H1 (cell line): Measurements from ENCODE around the gene LAMA4. TPM values are rescaled to one million over a fixed set of nuclear protein-coding genes. Genes with fewer than 3 reads are reported as not detected.

ENCODE experiments used
- CTCF ChIA-PET: fragments of 300-600 bp; sonication (Branson Sonifier 250); formaldehyde crosslinking; loops from one replicate; lab custom pipeline; 2021; ENCODE audit not compliant: partially characterized antibody; lab: Charles Lee
- POLR2A ChIA-PET: fragments of 300-600 bp; sonication (Branson Sonifier 250); formaldehyde crosslinking; loops from one replicate; lab custom pipeline; 2021; ENCODE audit warnings: inconsistent platforms; ENCODE audit not compliant: partially characterized antibody; lab: Charles Lee
- DNase-seq, 2 experiments: peaks; one replicate each; pipeline versions ENCODE4 v3.0.0 to v3.0.0-alpha.2; 2010 to 2022; ENCODE audit warnings: low spot score in 2 of 2, low read depth in 1 of 2, mixed read lengths in 1 of 2
- FAIRE-seq: peaks from 2 replicates; lab custom pipeline; 2011; peaks lifted over from hg19 to GRCh38; lab: Jason Lieb, UNC
- H2AFZ ChIP-seq: 2 replicates; pipeline ENCODE4 v1.8.1; 2012; ENCODE audit warnings: low read length, inconsistent platforms
- H2AK5ac ChIP-seq: 2 replicates; pipeline ENCODE4 v1.6.1; 2013; ENCODE audit warnings: low read depth, low read length
- H2BK120ac ChIP-seq: replicated peaks from 2 replicates; pipeline ENCODE3; 2013; ENCODE audit warnings: low read depth, low read length, inconsistent platforms
- H2BK12ac ChIP-seq: 2 replicates; pipeline ENCODE4 v1.6.1; 2013; ENCODE audit warnings: low read depth, low read length
- H2BK15ac ChIP-seq: 2 replicates; pipeline ENCODE4 v1.6.1; 2013; ENCODE audit warnings: low read length
- H2BK20ac ChIP-seq: 2 replicates; pipeline ENCODE4 v1.6.1; 2013; ENCODE audit warnings: low read length
- H2BK5ac ChIP-seq: 2 replicates; pipeline ENCODE4 v1.6.1; 2013; ENCODE audit warnings: low read depth, low read length
- H3K14ac ChIP-seq: 2 replicates; pipeline ENCODE4 v1.6.1; 2013; ENCODE audit warnings: inconsistent platforms; ENCODE audit not compliant: insufficient read length
- H3K18ac ChIP-seq: 2 replicates; pipeline ENCODE4 v1.6.1; 2013; ENCODE audit warnings: low read length; ENCODE audit errors: extremely low read depth
- H3K23ac ChIP-seq: 2 replicates; pipeline ENCODE4 v1.6.1; 2013; ENCODE audit warnings: inconsistent platforms; ENCODE audit not compliant: insufficient read length
- H3K23me2 ChIP-seq: 2 replicates; pipeline ENCODE4 v1.6.1; 2013; ENCODE audit warnings: low read depth, low read length
- H3K27ac ChIP-seq: 2 replicates; pipeline ENCODE4 v1.6.1; 2011; ENCODE audit warnings: low read depth, low read length, inconsistent platforms
- H3K27me3 ChIP-seq, 4 experiments: replicated peaks in 1 of 4; 1 replicate in 1 of 4; 2 replicates in 3 of 4; pipeline versions ENCODE4 v1.6.1 to v1.8.1; 2011 to 2013; ENCODE audit warnings: low read length in 3 of 4, mild to moderate bottlenecking in 3 of 4, inconsistent platforms in 2 of 4, mixed read lengths in 2 of 4, moderate library complexity in 1 of 4; ENCODE audit not compliant: control insufficient read depth in 3 of 4, insufficient read depth in 3 of 4; ENCODE audit errors: extremely low read depth in 1 of 4
- H3K36me3 ChIP-seq, 4 experiments: 2 replicates each; pipeline versions ENCODE4 v1.6.1 to v1.8.1; 2011 to 2013; ENCODE audit warnings: mild to moderate bottlenecking in 4 of 4, low read length in 3 of 4, moderate library complexity in 2 of 4, control low read depth in 1 of 4, inconsistent platforms in 1 of 4; ENCODE audit not compliant: insufficient read depth in 4 of 4, control insufficient read depth in 2 of 4
- H3K4ac ChIP-seq: replicated peaks from 2 replicates; pipeline ENCODE3; 2013; ENCODE audit warnings: low read length, low read depth, mixed read lengths, inconsistent platforms; ENCODE audit not compliant: insufficient read length
- H3K4me1 ChIP-seq, 4 experiments: replicated peaks in 1 of 4; 1 replicate in 1 of 4; 2 replicates in 3 of 4; pipeline versions ENCODE4 v1.6.1 to v1.8.1; 2011 to 2013; ENCODE audit warnings: low read length in 3 of 4, inconsistent platforms in 2 of 4, mixed read lengths in 1 of 4; ENCODE audit not compliant: insufficient read depth in 4 of 4, control insufficient read depth in 3 of 4
- H3K4me2 ChIP-seq, 2 experiments: 2 replicates each; pipeline versions ENCODE4 v1.6.1 to v1.8.1; 2011 to 2013; ENCODE audit warnings: low read depth in 2 of 2, low read length in 2 of 2, control low read depth in 1 of 2, inconsistent platforms in 1 of 2, mild to moderate bottlenecking in 1 of 2; ENCODE audit not compliant: insufficient read depth in 1 of 2
- H3K4me3 ChIP-seq, 4 experiments: fragments of 200-600, 300-600 bp in 1 of 4; sonication (generic), shearing (Covaris generic), sonication (Bioruptor Twin) in 1 of 4; 2 replicates each; pipeline versions ENCODE4 v1.5.1 to v1.8.1; 2011 to 2016; ENCODE audit warnings: low read length in 4 of 4, low read depth in 3 of 4, control low read depth in 2 of 4, inconsistent platforms in 2 of 4, mild to moderate bottlenecking in 2 of 4, mixed read lengths in 1 of 4, moderate library complexity in 1 of 4; ENCODE audit not compliant: insufficient read depth in 2 of 4; ENCODE audit errors: extremely low read depth in 1 of 4
- H3K56ac ChIP-seq: replicated peaks from 2 replicates; pipeline ENCODE3; 2013; ENCODE audit warnings: low read depth, mild to moderate bottlenecking, mixed read lengths, low read length, inconsistent platforms; ENCODE audit not compliant: insufficient read length
- H3K79me1 ChIP-seq: 2 replicates; pipeline ENCODE4 v1.6.1; 2013; ENCODE audit warnings: low read depth, low read length, control low read depth
- H3K79me2 ChIP-seq, 2 experiments: 2 replicates each; pipeline versions ENCODE4 v1.6.1 to v1.8.1; 2012 to 2013; ENCODE audit warnings: low read length in 2 of 2, mild to moderate bottlenecking in 2 of 2, inconsistent platforms in 1 of 2; ENCODE audit not compliant: insufficient read depth in 2 of 2, control insufficient read depth in 1 of 2
- H3K9ac ChIP-seq, 4 experiments: replicated peaks in 1 of 4; 1 replicate in 1 of 4; 2 replicates in 3 of 4; pipeline versions ENCODE4 v1.6.1 to v1.8.1; 2011 to 2013; ENCODE audit warnings: low read depth in 3 of 4, low read length in 3 of 4, control low read depth in 2 of 4, mild to moderate bottlenecking in 2 of 4, moderate library complexity in 2 of 4, inconsistent platforms in 1 of 4; ENCODE audit errors: extremely low read depth in 1 of 4
- H3K9me3 ChIP-seq, 2 experiments: 2 replicates each; pipeline versions ENCODE4 v1.6.1 to v1.8.1; 2012 to 2013; ENCODE audit warnings: mild to moderate bottlenecking in 2 of 2, moderate library complexity in 2 of 2, control low read depth in 1 of 2, inconsistent platforms in 1 of 2, low read depth in 1 of 2, low read length in 1 of 2, mixed read lengths in 1 of 2; ENCODE audit not compliant: insufficient read depth in 2 of 2
- H4K20me1 ChIP-seq, 2 experiments: replicated peaks in 1 of 2; 2 replicates each; pipeline versions ENCODE3 to v1.8.1; 2011 to 2013; ENCODE audit warnings: inconsistent platforms in 2 of 2, low read length in 2 of 2, mild to moderate bottlenecking in 1 of 2; ENCODE audit not compliant: insufficient read depth in 2 of 2, control insufficient read depth in 1 of 2
- H4K5ac ChIP-seq: 2 replicates; pipeline ENCODE4 v1.6.1; 2013; ENCODE audit warnings: low read length, low read depth, mixed read lengths, inconsistent platforms; ENCODE audit not compliant: insufficient read length
- H4K8ac ChIP-seq: 2 replicates; pipeline ENCODE4 v1.8.0; 2013; ENCODE audit warnings: mild to moderate bottlenecking, moderate library complexity, low read length, inconsistent platforms; ENCODE audit not compliant: insufficient read depth; ENCODE audit errors: extremely low read depth
- H4K91ac ChIP-seq: replicated peaks from 2 replicates; pipeline ENCODE3; 2013; ENCODE audit warnings: low read length, mixed read lengths, inconsistent platforms; ENCODE audit not compliant: insufficient read length
- BACH1 ChIP-seq: IDR thresholded peaks from 2 replicates; pipeline ENCODE4 v1.6.1; 2012; ENCODE audit warnings: low read length, improper control_type of control experiment
- CBX5 ChIP-seq: fragments of 300-800, 300-1000 bp; sonication (generic); IDR thresholded peaks from 2 replicates; pipeline ENCODE4 v1.7.1; 2016; ENCODE audit warnings: antibody characterized with exemption, low read length, low read depth
- CBX8 ChIP-seq: fragments of 300-800, 300-1000 bp; sonication (generic); IDR thresholded peaks from 2 replicates; pipeline ENCODE4 v1.7.1; 2016; ENCODE audit warnings: low read depth, low read length, borderline replicate concordance
- EP300 ChIP-seq, 2 experiments: IDR thresholded peaks; 1 replicate in 1 of 2; 2 replicates in 1 of 2; pipeline ENCODE4 v1.6.1; 2011 to 2012; ENCODE audit warnings: low read depth in 2 of 2, low read length in 2 of 2, mild to moderate bottlenecking in 2 of 2, borderline replicate concordance in 1 of 2, inconsistent platforms in 1 of 2, moderate library complexity in 1 of 2
- RFX5 ChIP-seq: IDR thresholded peaks from 2 replicates; pipeline ENCODE4 v1.6.1; 2011; ENCODE audit warnings: low read depth, low read length, improper control_type of control experiment, borderline replicate concordance
- SP4 ChIP-seq: IDR thresholded peaks from 2 replicates; pipeline ENCODE4 v1.6.1; 2012; ENCODE audit warnings: low read length, inconsistent platforms
- SRF ChIP-seq: IDR thresholded peaks from 2 replicates; pipeline ENCODE4 v1.6.1; 2011; ENCODE audit warnings: mild to moderate bottlenecking, low read depth, low read length, moderate library complexity
- ZNF274 ChIP-seq: IDR thresholded peaks from 2 replicates; pipeline ENCODE4 v1.7.0; 2012; ENCODE audit warnings: low read length, borderline replicate concordance; ENCODE audit errors: extremely low read depth
- WGBS, 2 experiments: shearing (Covaris generic) in 1 of 2; methylation state at CpG; one replicate each; pipeline versions ENCODE4 v1.1.6 to v1.1.7; 2013 to 2015; ENCODE audit warnings: low lambda C conversion rate in 2 of 2, mixed read lengths in 2 of 2, inconsistent platforms in 1 of 2, low coverage in 1 of 2, missing lambda C conversion rate in 1 of 2; ENCODE audit not compliant: insufficient replicate concordance in 2 of 2, insufficient coverage in 1 of 2, insufficient read length in 1 of 2; ENCODE audit errors: extremely low coverage in 1 of 2, missing lambda C conversion rate in 1 of 2; 5-methylcytosine and 5-hydroxymethylcytosine counted together
- polyA plus RNA-seq, 7 experiments: library from polyadenylated mRNA; depleted of rRNA in 3 of 7; stranded (reverse) in 5 of 7; unstranded in 2 of 7; fragments of >200 nt in 5 of 7; fragments of 200-250 nt in 2 of 7; gene quantifications; 1 replicate in 5 of 7; 2 replicates in 1 of 7; 4 replicates in 1 of 7; pipeline versions ENCODE4 v1.2.1 to v1.2.3, GENCODE V29; 2011 to 2013; ENCODE audit warnings: missing spikeins in 2 of 7, mixed read lengths in 2 of 7
- total RNA-seq: library from RNA; stranded (reverse); fragmentation: NEBNext Ultra II Directional; extraction: Animal tissue kit (Norgen Biotek cat#: 25700); gene quantifications from 2 replicates; pipeline ENCODE4 v1.2.1, GENCODE V29; 2021
- TF ChIP-seq, protein P1 (sequence below): IDR thresholded peaks from 2 replicates; pipeline ENCODE4 v1.6.1; 2012; ENCODE audit warnings: low read length, inconsistent platforms

The LAMA4 gene
- total and polyA plus RNA-seq, 2 of the 8 experiments (the other 6 are each of a cell fraction or from before 2014, with no cell fraction given): 0.95 to 1.5 TPM

DNA sequence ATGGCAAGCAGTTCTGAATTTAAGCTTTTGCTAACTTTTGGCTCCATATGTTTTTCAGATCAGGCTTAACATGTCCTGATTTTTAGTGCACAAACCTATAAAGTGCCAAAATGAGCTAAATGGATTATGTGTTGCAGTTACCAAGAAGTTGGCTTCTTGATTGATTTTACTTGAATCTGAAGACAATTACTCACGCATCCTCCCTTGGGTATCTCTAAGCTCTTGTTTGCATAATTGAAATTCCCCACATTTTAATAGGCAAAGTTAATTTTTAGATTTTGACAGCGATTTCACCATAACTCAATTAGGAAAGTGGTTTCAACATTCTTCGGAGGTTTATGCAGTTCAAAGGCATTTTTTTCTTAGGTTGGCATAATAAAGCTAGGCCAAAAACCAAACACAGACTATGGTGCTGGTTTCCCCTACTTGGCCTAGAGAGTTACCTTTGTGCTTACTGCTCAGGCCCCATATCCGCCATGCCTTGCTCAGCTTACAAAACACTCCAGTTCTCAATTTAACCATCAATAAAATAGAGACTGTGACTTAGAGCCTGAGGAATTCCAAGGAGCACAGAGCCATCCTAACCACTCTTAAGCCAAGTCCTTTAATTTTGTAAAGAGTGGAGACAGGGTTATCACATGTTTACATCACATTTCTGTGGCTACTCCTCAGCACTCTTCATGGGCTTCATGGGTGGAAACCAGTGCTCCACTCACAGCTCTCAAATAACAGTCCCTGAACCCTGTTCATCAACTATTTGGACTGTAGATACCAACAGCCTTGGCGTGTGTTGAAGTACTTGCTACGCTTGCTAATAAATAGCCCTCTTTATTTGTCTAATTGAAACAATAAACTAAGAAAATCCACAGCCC, 32.1 kb downstream of the LAMA4 start:
- H2AFZ ChIP-seq: peak overlapping the region; percentile 25; the same call in 1 of the 2 replicates
- FAIRE-seq: no peak

More for the DNA sequence above, 32.1 kb downstream of the LAMA4 start:
- Histone ChIP-seq H3K14ac (no peak overlapping the region), H3K23ac (no peak overlapping the region), H3K4me1 (no peaks in the 10 kb centered on the region; a peak in 1 of 7 replicates), H3K9ac (no peak overlapping the region), H2BK15ac (no peak overlapping the region), H3K27ac (no peak overlapping the region), H3K4me3 (no peak overlapping the region), H3K4me2 (no peak overlapping the region), H3K4ac (no peak overlapping the region), H3K56ac (no peak overlapping the region), H3K79me1 (no peaks in the 10 kb centered on the region), H3K23me2 (no peaks in the 10 kb centered on the region), H4K8ac (no peak overlapping the region), H4K5ac (no peak overlapping the region), H2BK20ac (no peak overlapping the region), H3K18ac (no peak overlapping the region), H2BK5ac (no peak overlapping the region), H4K91ac (no peak overlapping the region), H2BK120ac (no peak overlapping the region), H3K79me2 (no peaks in the 10 kb centered on the region), H3K9me3 (no peaks in the 10 kb centered on the region), H3K27me3 (no peaks in the 10 kb centered on the region), H2AK5ac (no peak overlapping the region), H4K20me1 (no peaks in the 10 kb centered on the region), H3K36me3 (no peaks in the 10 kb centered on the region), H2BK12ac (no peak overlapping the region)
- CTCF ChIA-PET: interaction anchor here (1.4 kb wide), 1 partner anchor 42 kb away, joined by 3 read pairs; no protein-coding TSS in a partner anchor
- WGBS, 2 experiments: 91% methylated on average over 6 of the region's 6 CpGs; no CpG with 5 or more reads in 1 of the 2 experiments
- POLR2A ChIA-PET: no interaction called here
- no peak for TF ChIP-seq SRF
- no peak for TF ChIP-seq SP4
- TF ChIP-seq CBX8: no peak
- no peak for TF ChIP-seq EP300 (IDR thresholded peaks at IDR 0.05; ENCODE audit: borderline replicate concordance in 1 of 2, low read depth in 2 of 2, low read length in 2 of 2)
- no peak for TF ChIP-seq ZNF274
- no peak for TF ChIP-seq CBX5
- TF ChIP-seq BACH1: no peak
- no peak for TF ChIP-seq RFX5
- TF ChIP-seq, protein P1, sequence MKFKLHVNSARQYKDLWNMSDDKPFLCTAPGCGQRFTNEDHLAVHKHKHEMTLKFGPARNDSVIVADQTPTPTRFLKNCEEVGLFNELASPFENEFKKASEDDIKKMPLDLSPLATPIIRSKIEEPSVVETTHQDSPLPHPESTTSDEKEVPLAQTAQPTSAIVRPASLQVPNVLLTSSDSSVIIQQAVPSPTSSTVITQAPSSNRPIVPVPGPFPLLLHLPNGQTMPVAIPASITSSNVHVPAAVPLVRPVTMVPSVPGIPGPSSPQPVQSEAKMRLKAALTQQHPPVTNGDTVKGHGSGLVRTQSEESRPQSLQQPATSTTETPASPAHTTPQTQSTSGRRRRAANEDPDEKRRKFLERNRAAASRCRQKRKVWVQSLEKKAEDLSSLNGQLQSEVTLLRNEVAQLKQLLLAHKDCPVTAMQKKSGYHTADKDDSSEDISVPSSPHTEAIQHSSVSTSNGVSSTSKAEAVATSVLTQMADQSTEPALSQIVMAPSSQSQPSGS: no peak
- no peak for DNase-seq
